DOHH2 (cell line): Measurements from ENCODE around the gene MAP2.

Experiments
- CTCF ChIP-seq: fragments of 200-600 bp; sonication (generic); IDR thresholded peaks from one replicate; pipeline ENCODE4 v1.5.1; 2014; ENCODE audit warnings: antibody characterized with exemption, mild to moderate bottlenecking, low read depth, low read length; ENCODE audit not compliant: poor library complexity, severe bottlenecking
- EZH2phosphoT487 ChIP-seq: fragments of 200-600 bp; sonication (generic); IDR thresholded peaks from 2 replicates; pipeline ENCODE4 v1.6.1; 2017; ENCODE audit warnings: borderline replicate concordance, mild to moderate bottlenecking, antibody characterized with exemption, low read length, moderate library complexity, mixed read lengths

- TF ChIP-seq CTCF, result no peak
- TF ChIP-seq EZH2phosphoT487, result no peak
Observed at GRCh38 chr2:209380293-209380692, 43.6 kb upstream of the MAP2 start.
